Measurements from ENCODE around the gene SLC16A12. TPM values are rescaled to one million over a fixed set of nuclear protein-coding genes. Genes with fewer than 3 reads are reported as not detected.
"Not testable (repeated sequence)": the region's sequence is repeated elsewhere in the genome, so short reads cannot be mapped to it uniquely, and the experiment has no call there.

Gene SLC16A12
- total RNA-seq, 1 donor from 2014 or later: 0.21 TPM

GRCh38 chr10:89395141-89395540 is 140.3 kb downstream of the SLC16A12 start:
- Mint-ChIP-seq H3K27ac (ENCODE audit: unreplicated experiment) (no peak overlapping the region), H3K27me3 (ENCODE audit: unreplicated experiment) (no peaks in the 10 kb centered on the region), H3K36me3 (ENCODE audit: low read depth, unreplicated experiment) (no peaks in the 10 kb centered on the region), H3K4me1 (ENCODE audit: unreplicated experiment) (peaks cover 3% of the 10 kb centered on the region), H3K4me3 (ENCODE audit: unreplicated experiment) (no peak overlapping the region), H3K9me3 (ENCODE audit: unreplicated experiment) (no peaks in the 10 kb centered on the region)
- TF ChIP-seq CTCF (IDR thresholded peaks at IDR 0.05; ENCODE audit: unreplicated experiment): no peak
- DNase-seq (ENCODE audit: low spot score): no peak

GRCh38 chr10:89393898-89394297 is 141.5 kb downstream of the SLC16A12 start:
- H3K9me3 Mint-ChIP-seq (ENCODE audit: unreplicated experiment): no peaks in the 10 kb centered on the region
- no peak for DNase-seq (ENCODE audit: low spot score)
- no peaks in the 10 kb centered on the region for H3K27me3 Mint-ChIP-seq (ENCODE audit: unreplicated experiment)
- TF ChIP-seq CTCF (IDR thresholded peaks at IDR 0.05; ENCODE audit: unreplicated experiment): no peak
- H3K27ac Mint-ChIP-seq (ENCODE audit: unreplicated experiment): no peak overlapping the region
- peaks cover 3% of the 10 kb centered on the region for H3K4me1 Mint-ChIP-seq (ENCODE audit: unreplicated experiment)
- no peak overlapping the region for H3K4me3 Mint-ChIP-seq (ENCODE audit: unreplicated experiment)
- H3K36me3 Mint-ChIP-seq (ENCODE audit: low read depth, unreplicated experiment): no peaks in the 10 kb centered on the region

- H3K27me3 Mint-ChIP-seq (ENCODE audit: unreplicated experiment): peaks cover 2% of the 10 kb centered on the region
- peaks cover 3% of the 10 kb centered on the region for H3K4me1 Mint-ChIP-seq (ENCODE audit: unreplicated experiment)
- no peak for DNase-seq (ENCODE audit: low spot score)
- no peak overlapping the region for H3K4me3 Mint-ChIP-seq (ENCODE audit: unreplicated experiment)
- no peak for TF ChIP-seq CTCF (IDR thresholded peaks at IDR 0.05; ENCODE audit: unreplicated experiment)
- no peaks in the 10 kb centered on the region for H3K36me3 Mint-ChIP-seq (ENCODE audit: low read depth, unreplicated experiment)
- H3K9me3 Mint-ChIP-seq (ENCODE audit: unreplicated experiment): no peaks in the 10 kb centered on the region
- no peak overlapping the region for H3K27ac Mint-ChIP-seq (ENCODE audit: unreplicated experiment)
Measured at GRCh38 chr10:89392974-89393373, 142.4 kb downstream of the SLC16A12 start.

GRCh38 chr10:89391907-89392756 is 143.3 kb downstream of the SLC16A12 start, which contains the start of gene IFIT1:
Gene IFIT1, plus strand, starts transcription at chr10:89392623. Its CDS starts 90 bp downstream, at chr10:89392713.
- Mint-ChIP-seq H3K36me3 (ENCODE audit: low read depth, unreplicated experiment) (no peaks in the 10 kb centered on the region), H3K27me3 (ENCODE audit: unreplicated experiment) (peaks cover 2% of the 10 kb centered on the region), H3K27ac (ENCODE audit: unreplicated experiment) (no peak within 1 kb of the TSS), H3K9me3 (ENCODE audit: unreplicated experiment) (no peaks in the 10 kb centered on the region), H3K4me1 (ENCODE audit: unreplicated experiment) (peaks cover 3% of the 10 kb centered on the region), H3K4me3 (ENCODE audit: unreplicated experiment) (peak within 1 kb of the TSS; percentile 81)
- TF ChIP-seq CTCF (IDR thresholded peaks at IDR 0.05; ENCODE audit: unreplicated experiment): no peak
- DNase-seq (ENCODE audit: low spot score): no peak

GRCh38 chr10:89391226-89391576 is 144.2 kb downstream of the SLC16A12 start:
- H3K4me1 Mint-ChIP-seq (ENCODE audit: unreplicated experiment); H3K4me3 Mint-ChIP-seq (ENCODE audit: unreplicated experiment); H3K27ac Mint-ChIP-seq (ENCODE audit: unreplicated experiment): not testable (repeated sequence)

More at GRCh38 chr10:89391226-89391576, 144.2 kb downstream of the SLC16A12 start:
- DNase-seq (ENCODE audit: low spot score); H3K9me3 Mint-ChIP-seq (ENCODE audit: unreplicated experiment); H3K27me3 Mint-ChIP-seq (ENCODE audit: unreplicated experiment); H3K36me3 Mint-ChIP-seq (ENCODE audit: low read depth, unreplicated experiment): not testable (repeated sequence)
